Upper lobe of right lung (tissue), 1 donor: ENCODE data around the gene ATP5F1B. TPM values are rescaled to one million over a fixed set of nuclear protein-coding genes. Genes with fewer than 3 reads are reported as not detected.

Experiments used
- ATAC-seq: fragments of 200-7000 bp; cut with Tn5 transposase; one replicate; pipeline ENCODE4 v1.9.1; 2020; ENCODE audit warnings: mild to moderate bottlenecking, moderate library complexity
- DNase-seq: peaks from one replicate; pipeline ENCODE4 v3.0.0-alpha.2; 2020
- H3K27ac ChIP-seq: fragments of 200-600 bp; one replicate; pipeline ENCODE4 v1.8.0; 2022
- H3K27me3 ChIP-seq: fragments of 200-600 bp; one replicate; pipeline ENCODE4 v1.8.0; 2022; ENCODE audit warnings: mild to moderate bottlenecking
- H3K36me3 ChIP-seq: fragments of 200-600 bp; one replicate; pipeline ENCODE4 v1.8.0; 2022
- H3K4me1 ChIP-seq: fragments of 200-600 bp; one replicate; pipeline ENCODE4 v1.8.0; 2022
- H3K4me3 ChIP-seq: fragments of 200-600 bp; one replicate; pipeline ENCODE4 v1.8.0; 2022; ENCODE audit warnings: mild to moderate bottlenecking
- H3K9me3 ChIP-seq: fragments of 200-600 bp; one replicate; pipeline ENCODE4 v1.8.0; 2022
- CTCF ChIP-seq: fragments of 200-600 bp; IDR thresholded peaks from one replicate; pipeline ENCODE4 v1.8.0; 2022; ENCODE audit warnings: antibody characterized with exemption
- intact Hi-C: fragments of 100-400 bp; cut with DNase I; formaldehyde crosslinking; loops from one replicate; pipeline ENCODE4 v1.11.0; 2022
- total RNA-seq: library from RNA; stranded (reverse); fragmentation: NEBNext Ultra II Directional; extraction: Animal tissue kit (Norgen Biotek cat#: 25700); gene quantifications from one replicate; pipeline ENCODE4 v1.2.1, GENCODE V29; 2021
- donor health status: DM: no; HTN: yes; CAD: no; lungs with severe emphysema.

Gene ATP5F1B
- total RNA-seq, 1 donor from 2014 or later: 338 TPM

- peak overlapping the region; percentile 97 for H3K27ac ChIP-seq
- H3K27me3 ChIP-seq: no peaks in the 10 kb centered on the region
- DNase-seq (no peak), ATAC-seq (no peak)
- no peak for TF ChIP-seq CTCF
- H3K4me3 ChIP-seq: peak overlapping the region; percentile 100
- H3K9me3 ChIP-seq: no peaks in the 10 kb centered on the region
- peaks cover 22% of the 10 kb centered on the region for H3K4me1 ChIP-seq
- intact Hi-C loops: no loop called here
- peaks cover 51% of the 10 kb centered on the region for H3K36me3 ChIP-seq
Observed at GRCh38 chr12:56644654-56645053, 1.1 kb downstream of the ATP5F1B start.

GRCh38 chr12:56641219-56641618 lies 4.6 kb downstream of the ATP5F1B start:
- no peaks in the 10 kb centered on the region for H3K9me3 ChIP-seq
- peaks cover 73% of the 10 kb centered on the region for H3K36me3 ChIP-seq
- DNase-seq: no peak
- intact Hi-C loops: no loop called here
- H3K27ac ChIP-seq: no peak overlapping the region
- no peak for TF ChIP-seq CTCF
- peaks cover 30% of the 10 kb centered on the region for H3K4me1 ChIP-seq
- no peak overlapping the region for H3K4me3 ChIP-seq
- H3K27me3 ChIP-seq: no peaks in the 10 kb centered on the region
- no peak for ATAC-seq

- H3K27me3 ChIP-seq: no peaks in the 10 kb centered on the region
- no peak overlapping the region for H3K4me3 ChIP-seq
- DNase-seq (no peak), ATAC-seq (no peak)
- intact Hi-C loops: no loop called here
- no peaks in the 10 kb centered on the region for H3K9me3 ChIP-seq
- H3K36me3 ChIP-seq: peaks cover 52% of the 10 kb centered on the region
- peak overlapping the region; percentile 92 for H3K27ac ChIP-seq
- H3K4me1 ChIP-seq: peaks cover 28% of the 10 kb centered on the region
- no peak for TF ChIP-seq CTCF
Observed at GRCh38 chr12:56637621-56638020, 8.2 kb downstream of the ATP5F1B start.

GRCh38 chr12:56636675-56637540 lies 8.9 kb downstream of the ATP5F1B start:
- H3K27ac ChIP-seq: peak overlapping the region; percentile 92
- H3K4me1 ChIP-seq: peaks cover 35% of the 10 kb centered on the region
- no peaks in the 10 kb centered on the region for H3K9me3 ChIP-seq
- peak overlapping the region; percentile 87 for H3K4me3 ChIP-seq
- DNase-seq: peak; percentile 96
- TF ChIP-seq CTCF: peak; percentile 65
- intact Hi-C loops: no loop called here
- no peaks in the 10 kb centered on the region for H3K27me3 ChIP-seq
- peaks cover 45% of the 10 kb centered on the region for H3K36me3 ChIP-seq
- ATAC-seq: peak; percentile 75

GRCh38 chr12:56635806-56636674 lies 9.7 kb downstream of the ATP5F1B start:
- DNase-seq (peak; percentile 92), ATAC-seq (peak; percentile 83)
- Histone ChIP-seq H3K9me3 (no peaks in the 10 kb centered on the region), H3K4me3 (peak overlapping the region; percentile 87), H3K36me3 (peaks cover 36% of the 10 kb centered on the region), H3K27me3 (no peaks in the 10 kb centered on the region), H3K27ac (peak overlapping the region; percentile 92), H3K4me1 (peaks cover 43% of the 10 kb centered on the region)
- intact Hi-C loops: no loop called here
- no peak for TF ChIP-seq CTCF
